HG03175 (cell line): ENCODE results near the gene PTGIS.
"Not testable (repeated sequence)": the region's sequence is repeated elsewhere in the genome, so short reads cannot be mapped to it uniquely, and the experiment has no call there.

ENCODE experiments used
- ATAC-seq: cut with Tn5 transposase; IDR thresholded peaks from one replicate; pipeline ENCODE4 v1.9.1; 2021; ENCODE audit warnings: mild to moderate bottlenecking, moderate library complexity; ENCODE audit not compliant: unreplicated experiment

Gene PTGIS

GRCh38 chr20:49567421-49568277 is at the start of gene PTGIS:
TSS of gene PTGIS (minus strand) at chr20:49568137. CDS start at chr20:49568116, 21 bp downstream.
- ATAC-seq: no peak

GRCh38 chr20:49617394-49617793 is 49.5 kb upstream of the PTGIS start:
- not testable (repeated sequence) for ATAC-seq

- no peak for ATAC-seq
Measured at GRCh38 chr20:49616154-49617007, 48.4 kb upstream of the PTGIS start.

GRCh38 chr20:49615401-49616153 is 47.6 kb upstream of the PTGIS start:
- ATAC-seq: no peak

GRCh38 chr20:49615051-49615400 is 47.1 kb upstream of the PTGIS start:
- ATAC-seq: not testable (repeated sequence)

- no peak for ATAC-seq
Measured at GRCh38 chr20:49614338-49615050, 46.6 kb upstream of the PTGIS start.

- ATAC-seq: no peak
Measured at GRCh38 chr20:49612127-49612738, 44.3 kb upstream of the PTGIS start.

GRCh38 chr20:49611539-49612126 is 43.7 kb upstream of the PTGIS start:
- not testable (repeated sequence) for ATAC-seq

GRCh38 chr20:49610691-49611538 is 43.0 kb upstream of the PTGIS start:
- peak; percentile 64 for ATAC-seq

- ATAC-seq: peak; percentile 55
Measured at GRCh38 chr20:49608752-49609670, 41.1 kb upstream of the PTGIS start.

- no peak for ATAC-seq
Measured at GRCh38 chr20:49607568-49607967, 39.6 kb upstream of the PTGIS start.

GRCh38 chr20:49603209-49603627 is 35.3 kb upstream of the PTGIS start:
- ATAC-seq: no peak

- ATAC-seq: no peak
Measured at GRCh38 chr20:49602345-49603208, 34.6 kb upstream of the PTGIS start.

- no peak for ATAC-seq
Measured at GRCh38 chr20:49601153-49601924, 33.4 kb upstream of the PTGIS start.

GRCh38 chr20:49599746-49600113 is 31.8 kb upstream of the PTGIS start:
- ATAC-seq: no peak

- ATAC-seq: no peak
Measured at GRCh38 chr20:49597825-49598395, 30.0 kb upstream of the PTGIS start.
